ENCODE results near the gene CACNA1C.
"Not testable (repeated sequence)": the region's sequence is repeated elsewhere in the genome, so short reads cannot be mapped to it uniquely, and the experiment has no call there.

CACNA1C gene

DNA sequence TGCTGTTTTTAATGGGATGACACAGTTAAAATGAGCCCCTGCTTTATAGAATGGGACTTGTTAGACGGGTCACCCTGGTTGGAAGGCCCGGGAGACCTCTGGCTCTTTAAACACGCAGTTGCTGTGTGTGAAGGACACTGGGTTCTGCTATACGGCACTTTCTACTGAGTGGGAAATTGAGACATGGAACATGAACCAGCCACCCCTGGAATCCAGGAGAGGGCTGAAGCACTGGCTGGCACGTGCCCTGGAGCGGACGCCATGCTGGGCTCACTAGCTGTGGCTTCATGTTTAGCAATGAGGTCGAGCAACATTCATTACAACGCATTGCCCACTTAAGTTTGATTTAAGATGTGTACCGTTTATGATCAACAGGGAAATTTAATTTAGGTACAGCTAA lies 23.9 kb downstream of the CACNA1C start:
- DNase-seq = no peak

DNA sequence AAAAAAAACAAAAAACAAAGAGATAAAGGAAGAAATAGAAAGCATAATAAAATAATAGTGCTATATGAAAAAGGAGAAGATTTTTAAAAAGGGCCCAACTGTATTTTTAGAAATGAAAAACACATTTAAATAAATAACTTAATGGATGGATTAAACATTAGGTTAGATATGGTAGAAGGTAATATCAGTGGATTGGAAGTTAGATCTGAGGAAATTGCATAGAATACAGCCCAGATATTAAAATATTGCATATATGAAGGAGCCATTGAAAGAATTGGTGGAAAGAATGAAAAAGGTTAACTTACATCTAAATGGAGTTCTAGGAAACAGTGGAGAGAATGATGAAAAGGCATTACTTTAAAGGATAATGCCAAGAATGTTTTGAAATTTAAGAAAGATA lies 27.8 kb downstream of the CACNA1C start:
- DNase-seq = no peak

DNA sequence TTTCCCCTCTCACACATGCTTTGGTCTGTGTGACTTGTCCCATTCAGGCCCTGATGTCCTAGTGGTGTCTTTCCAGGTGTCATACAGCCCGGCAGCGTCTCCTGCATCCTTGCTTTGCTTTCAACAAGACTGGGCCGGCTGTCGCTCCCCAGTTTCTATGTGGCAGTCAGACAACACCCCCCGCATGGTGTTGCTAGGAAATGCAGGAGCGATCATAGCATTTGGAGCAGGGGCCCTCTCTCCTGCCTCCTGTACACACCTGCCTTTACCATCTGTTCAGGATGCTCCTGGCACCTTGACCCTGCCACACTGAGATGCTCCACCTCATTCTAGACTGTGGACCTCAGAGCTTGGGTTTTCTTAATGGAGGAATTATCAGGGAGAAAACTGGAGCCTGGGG lies 29.5 kb downstream of the CACNA1C start:
- DNase-seq = no peak

DNA sequence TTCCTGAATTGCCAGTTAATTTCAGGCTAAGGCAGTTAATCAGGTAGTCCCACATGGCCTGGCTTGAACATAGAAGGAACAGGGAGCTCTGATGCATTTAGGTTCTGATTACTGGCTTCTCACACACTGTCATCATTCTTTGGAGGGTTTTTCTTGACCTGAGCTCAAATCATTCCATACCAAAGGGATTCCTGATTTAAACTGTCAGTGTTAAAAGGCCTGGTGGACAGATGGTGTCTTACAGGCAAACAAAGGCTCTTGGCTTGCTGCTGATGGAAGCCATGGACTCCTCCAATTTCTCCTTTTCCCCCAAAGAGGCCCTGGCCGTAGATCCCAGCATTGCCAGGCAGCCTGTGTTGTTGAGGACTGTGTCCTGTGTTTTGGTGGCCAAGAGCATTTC lies 30.2 kb downstream of the CACNA1C start:
- DNase-seq = no peak

DNA sequence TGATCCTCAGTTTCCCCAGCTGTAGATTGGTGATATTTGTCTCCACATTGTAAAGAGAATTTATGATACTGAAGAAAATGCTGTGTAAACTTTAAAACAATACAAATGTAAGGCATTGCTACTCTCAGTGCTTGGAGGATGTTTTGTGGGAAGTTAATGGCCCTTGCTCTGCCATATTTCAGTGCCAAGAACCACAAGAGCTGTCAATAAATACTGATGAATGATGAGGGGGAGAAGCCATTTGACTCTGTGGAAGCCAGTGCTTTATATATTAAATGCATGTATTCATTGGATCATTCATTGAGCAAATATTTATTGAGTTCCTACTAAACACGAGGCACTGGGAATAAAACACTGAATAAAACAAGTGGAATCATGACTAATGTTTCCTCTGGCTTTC lies 30.8 kb downstream of the CACNA1C start:
- no peak for DNase-seq

DNA sequence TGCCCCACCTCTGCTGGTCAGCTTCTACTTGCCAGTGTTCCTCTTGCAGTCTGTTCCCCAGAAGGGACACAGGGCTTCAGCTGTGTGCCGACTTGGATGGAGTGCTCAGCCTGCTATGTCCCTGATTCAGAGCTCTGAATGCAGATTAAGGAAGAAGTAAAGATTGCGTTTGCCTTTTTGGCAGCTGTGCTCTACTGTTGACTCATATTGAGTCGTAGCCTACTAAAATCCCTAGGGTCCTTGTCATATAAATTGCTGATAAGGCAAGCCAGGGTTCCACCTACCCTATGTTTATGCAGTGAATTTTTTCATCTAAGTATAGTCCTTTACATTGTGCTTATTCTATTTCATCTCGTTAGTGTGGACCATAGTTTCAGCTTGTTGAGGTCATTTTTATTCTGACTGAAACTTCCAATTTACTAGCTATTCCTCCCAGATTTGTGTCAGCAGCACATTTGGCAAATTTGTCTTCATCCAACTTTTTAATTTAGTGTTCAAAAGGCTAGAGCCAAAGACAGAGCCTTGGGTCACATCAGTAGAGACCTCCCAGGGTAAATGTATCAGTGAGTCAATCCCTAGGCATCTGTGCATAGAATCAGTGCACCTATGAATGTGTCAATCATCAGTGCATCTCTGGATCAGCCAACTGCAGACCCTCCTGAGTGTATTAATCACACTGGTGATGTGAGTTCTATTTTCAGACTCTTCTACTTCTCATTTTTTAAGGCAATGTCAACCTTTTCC lies 31.9 kb downstream of the CACNA1C start:
- no peak for DNase-seq

DNA sequence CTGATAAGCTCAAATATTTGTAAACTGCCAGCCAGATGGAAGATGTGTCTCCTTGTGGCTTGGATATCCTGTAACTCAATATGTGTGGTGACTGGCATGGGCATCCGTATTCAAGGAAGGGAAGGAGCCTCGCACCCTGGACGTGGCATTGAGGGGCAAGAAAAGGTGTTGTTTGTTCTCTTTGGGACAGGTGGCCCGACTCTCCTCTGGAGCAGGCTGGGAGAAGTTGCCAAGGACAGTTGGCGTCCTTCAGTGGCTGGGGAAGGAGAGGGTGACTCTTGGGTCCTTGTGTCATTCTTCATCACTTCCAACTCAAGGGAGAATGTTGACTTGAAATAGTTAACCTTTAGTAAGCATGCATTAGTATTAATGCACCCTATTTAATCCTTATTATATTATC lies 39.6 kb downstream of the CACNA1C start:
- no peak for DNase-seq

DNA sequence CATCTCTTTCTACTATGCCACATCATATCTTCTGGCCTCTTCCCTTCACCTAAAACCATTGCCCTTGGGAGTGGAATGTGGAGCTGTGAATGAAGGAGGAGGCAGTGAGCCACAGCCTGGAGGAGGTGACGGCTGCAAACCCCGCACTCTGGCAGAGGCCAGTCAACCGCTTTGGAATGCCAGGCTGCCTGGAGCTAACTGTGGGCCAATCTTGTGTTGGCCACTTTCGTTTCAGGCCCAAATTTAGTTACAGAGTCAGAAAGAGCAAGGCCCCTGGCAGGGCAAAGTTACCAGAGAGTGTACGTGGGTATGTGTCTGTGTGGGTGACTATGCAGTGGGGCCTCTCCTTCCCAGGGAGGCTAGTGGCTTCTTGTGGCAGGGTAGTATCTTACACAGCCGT lies 40.1 kb downstream of the CACNA1C start:
- no peak for DNase-seq

DNA sequence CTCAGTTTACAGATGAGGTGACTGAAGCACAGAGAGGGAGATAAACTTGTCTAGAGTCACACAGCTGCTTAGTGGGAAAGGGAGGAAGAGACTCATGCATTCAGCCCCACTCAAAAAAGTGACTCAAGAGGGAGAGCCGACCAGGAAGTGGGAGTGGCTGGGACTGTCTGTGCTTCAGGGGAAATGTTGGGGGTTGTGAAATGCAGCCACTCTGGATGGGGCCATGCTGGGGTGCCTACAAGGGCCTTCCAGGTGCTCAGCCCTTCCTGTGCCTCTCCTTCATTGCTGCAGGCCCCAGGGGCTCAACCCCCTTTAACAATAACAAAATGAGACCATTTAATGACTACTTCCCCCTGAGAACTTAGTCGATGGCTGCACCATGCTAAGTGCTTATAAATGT lies 41.8 kb downstream of the CACNA1C start:
- DNase-seq = peak; percentile 31

DNA sequence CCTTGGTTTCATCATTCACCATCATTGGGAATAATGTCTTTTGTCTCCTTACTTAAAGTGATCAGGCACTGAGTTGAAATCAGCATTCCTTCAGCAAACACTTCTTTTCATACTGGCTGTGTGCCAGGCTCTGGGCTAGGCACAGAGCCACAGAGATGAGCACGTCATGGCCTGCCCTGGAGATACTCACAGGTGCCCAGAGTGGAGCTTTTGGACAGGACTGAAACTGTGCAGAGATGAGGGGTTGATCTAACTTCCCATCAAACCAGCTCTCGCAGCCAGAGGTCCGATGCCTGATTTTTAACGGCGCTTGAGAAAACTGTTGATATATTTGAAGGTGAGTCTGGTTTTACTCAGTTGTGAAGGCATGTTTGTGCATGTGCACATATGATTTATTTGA lies 43.1 kb downstream of the CACNA1C start:
- no peak for DNase-seq

DNA sequence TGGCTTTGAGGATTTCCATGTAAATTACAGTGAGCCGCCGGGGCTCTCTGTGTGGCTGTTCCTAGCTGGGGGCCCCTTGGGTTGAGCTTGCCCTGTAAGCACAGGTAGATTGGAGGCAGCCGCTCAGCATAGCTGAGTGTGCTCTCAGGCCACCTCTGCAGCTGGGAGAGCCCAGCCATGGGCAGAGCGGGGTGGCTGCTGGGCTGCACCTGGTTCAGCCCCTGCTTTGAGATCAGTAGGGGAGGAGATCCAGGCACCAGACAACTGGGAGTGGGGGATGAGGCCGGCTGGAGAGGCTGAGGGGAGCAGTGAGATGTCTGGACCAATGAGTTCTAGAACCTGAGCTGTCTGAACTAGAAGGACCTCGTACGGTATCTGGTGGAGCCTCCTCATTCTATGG lies 44.8 kb downstream of the CACNA1C start:
- no peak for DNase-seq

DNA sequence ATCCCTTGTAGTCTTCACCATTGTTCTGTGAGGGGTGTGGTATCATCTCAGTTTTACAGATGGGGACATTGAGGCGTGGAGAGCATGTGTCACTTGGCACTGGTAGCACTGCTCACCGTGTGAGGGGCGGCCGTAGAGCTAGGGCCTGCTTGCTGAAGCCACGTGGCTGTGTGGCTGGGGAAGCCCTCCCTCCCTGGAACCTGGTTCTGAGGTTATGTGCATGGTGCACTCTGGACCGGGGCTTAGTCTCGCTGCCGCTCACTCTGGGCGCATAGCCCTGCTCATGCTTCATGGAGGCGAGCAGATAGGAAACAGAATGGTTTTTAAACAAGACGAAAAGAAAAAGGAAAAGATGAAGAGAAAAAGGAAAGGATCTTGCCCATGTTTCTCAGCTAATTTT lies 46.1 kb downstream of the CACNA1C start:
- no peak for DNase-seq

DNA sequence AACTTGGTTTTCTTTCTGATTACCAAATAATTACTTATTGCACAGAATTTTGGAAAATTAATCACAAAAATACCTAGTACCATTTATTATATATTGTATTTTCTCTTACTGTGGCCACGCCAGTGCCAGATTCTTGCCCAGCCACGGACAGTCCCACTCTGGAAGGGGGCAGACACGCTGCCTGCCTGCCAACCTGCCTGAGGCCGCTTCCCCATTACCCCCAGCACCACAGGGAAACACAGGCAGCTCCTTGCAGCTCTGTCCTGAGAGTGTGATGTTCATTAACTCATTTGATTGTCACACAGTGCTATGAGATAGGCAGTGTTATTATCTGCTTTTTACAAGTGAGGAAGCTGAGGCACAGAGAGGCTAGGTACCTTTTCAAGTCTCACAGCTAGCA lies 46.8 kb downstream of the CACNA1C start:
- no peak for DNase-seq

DNA sequence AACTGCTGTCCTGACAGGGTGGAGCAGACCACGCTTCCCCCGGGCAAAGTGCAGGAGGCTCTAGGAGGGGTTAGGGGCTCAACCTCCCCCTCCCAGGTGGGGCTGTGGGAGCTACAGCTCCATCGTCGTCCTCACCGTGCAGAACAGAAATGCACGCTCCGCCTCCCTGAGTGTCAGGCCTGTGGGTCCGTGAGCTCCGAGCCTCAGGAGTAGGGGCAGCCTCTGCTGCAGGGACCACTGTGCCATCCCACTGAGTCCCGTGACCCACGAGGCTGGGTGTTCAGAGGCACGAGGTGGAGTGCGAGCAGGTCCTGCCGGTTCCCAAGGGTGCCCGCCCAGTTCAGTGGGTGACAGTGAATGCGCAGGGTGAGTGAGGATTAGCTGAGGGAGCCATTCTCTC lies 48.6 kb downstream of the CACNA1C start:
- DNase-seq = no peak

DNA sequence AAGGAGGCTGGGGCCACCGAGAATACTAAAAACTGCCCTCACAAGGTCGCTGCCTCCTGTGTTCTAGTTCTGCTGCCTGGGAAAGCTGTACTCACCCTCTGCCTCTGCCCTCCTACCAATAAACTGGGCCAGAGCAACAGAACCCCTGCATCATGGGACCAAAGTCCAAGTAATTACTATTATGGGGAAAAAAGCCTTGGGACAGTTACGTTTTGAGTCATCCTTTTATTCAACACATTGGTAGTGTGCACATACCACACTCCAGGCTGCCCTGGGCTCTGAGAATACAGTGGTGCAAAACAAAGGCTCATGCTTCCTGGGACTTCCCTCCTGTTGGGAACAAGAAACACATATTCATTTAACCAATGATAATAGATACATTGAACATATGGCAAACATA lies 49.0 kb downstream of the CACNA1C start:
- DNase-seq = no peak

DNA sequence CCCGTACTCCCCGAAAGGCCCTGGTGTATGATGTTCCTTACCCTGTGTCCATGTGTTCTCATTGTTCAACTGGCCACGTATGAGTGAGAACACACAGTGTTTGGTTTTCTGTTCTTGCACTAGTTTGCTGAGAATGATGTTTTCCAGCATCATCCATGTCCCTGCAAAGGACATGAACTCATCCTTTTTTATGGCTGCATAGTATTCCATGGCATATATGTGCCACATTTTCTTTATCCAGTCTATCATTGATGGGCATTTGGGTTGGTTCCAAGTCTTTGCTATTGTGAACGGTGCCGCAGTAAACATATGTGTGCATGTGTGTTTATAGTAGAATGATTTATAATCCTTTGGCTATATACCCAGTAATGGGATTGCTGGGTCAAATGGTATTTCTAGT lies 49.9 kb downstream of the CACNA1C start:
- not testable (repeated sequence) for DNase-seq

DNA sequence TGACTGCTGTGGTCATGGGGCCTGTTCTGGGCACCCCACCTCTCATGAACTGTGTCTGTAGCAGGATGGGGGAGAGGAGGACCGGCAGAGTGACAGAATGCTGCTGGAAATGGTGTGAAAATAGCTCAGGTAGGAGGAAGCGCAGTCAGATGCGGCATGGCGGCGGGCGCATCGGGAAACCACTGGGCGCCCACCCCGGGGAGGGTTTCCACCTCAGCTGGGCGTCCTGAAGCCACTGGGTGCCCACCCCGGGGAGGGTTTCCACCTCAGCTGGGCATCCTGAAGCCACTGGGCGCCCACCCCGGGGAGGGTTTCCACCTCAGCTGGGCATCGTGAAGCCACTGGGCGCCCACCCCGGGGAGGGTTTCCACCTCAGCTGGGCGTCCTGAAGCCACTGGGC lies 52.6 kb downstream of the CACNA1C start:
- DNase-seq = not testable (repeated sequence)

DNA sequence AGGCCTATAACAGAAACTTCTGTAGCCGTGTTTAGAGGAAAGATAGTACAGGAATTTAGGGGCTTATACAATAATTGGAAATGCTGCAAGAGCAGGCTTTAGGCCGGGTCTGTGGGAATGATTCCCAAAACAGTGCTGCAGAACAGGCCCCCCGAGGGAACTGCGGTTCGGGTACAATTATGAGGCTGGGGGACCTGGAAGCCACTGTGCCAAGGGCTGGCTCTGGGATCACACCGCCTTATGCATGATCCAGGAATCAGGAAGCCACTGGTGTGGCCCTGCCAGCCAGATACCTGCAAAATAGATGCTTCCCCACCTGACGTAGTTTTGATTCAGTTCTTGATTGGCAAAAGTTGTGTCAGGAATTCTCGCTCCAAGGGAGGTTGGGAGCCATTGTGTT lies 55.4 kb downstream of the CACNA1C start:
- no peak for DNase-seq

DNA sequence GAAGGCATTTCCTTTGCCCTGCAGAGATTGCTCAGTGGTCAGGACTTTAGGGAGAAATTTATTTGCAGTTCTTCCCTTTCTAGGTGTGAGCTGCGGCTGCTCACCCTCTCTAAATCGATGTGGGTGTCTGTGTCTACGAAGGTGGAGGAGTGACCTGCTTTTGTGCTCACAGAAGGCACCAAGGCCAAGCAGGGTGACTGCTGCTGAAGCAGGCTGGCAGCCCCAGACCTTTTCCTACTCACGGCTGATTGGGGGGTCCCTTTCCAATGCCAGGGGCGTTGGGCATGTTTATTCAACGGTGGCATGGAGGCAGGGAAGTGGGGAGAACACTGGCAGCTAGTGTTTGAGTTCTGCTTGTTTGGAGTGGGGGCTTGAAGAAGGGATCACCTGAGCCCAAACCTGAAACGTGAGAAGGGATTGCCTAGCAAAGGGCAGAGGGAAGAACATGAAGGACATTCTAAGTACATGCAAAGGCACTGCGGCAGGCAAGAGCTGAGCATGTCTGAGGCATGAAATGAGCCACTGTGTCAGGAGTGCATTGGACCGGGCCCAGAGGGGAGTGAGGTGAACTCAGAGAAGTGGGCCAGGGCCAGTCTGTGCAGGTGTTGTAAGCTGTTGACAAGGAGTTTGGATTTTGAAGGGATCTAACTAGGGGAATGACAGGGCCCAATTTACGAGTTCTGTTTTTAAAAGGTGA lies 56.3 kb downstream of the CACNA1C start:
- no peak for DNase-seq

DNA sequence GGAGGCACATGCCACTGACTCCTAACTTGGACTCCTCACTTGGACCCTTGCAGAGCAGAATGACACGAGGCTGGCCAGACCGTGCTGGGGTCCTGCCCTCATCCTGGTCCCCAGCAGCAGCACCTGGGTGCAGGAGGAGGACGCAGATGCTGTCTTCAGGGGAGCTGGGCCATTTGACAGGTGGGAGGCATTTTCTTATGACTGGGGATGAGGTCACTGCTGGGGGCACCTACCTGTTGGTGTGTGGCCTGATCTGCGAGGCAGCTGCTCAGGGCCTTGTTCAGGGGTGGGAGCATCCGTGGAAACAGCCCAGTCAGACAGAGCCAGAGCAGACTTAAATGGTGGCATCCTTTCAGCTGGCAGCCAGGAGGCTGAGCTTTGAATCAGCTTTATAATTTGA lies 57.3 kb downstream of the CACNA1C start:
- DNase-seq = no peak

DNA sequence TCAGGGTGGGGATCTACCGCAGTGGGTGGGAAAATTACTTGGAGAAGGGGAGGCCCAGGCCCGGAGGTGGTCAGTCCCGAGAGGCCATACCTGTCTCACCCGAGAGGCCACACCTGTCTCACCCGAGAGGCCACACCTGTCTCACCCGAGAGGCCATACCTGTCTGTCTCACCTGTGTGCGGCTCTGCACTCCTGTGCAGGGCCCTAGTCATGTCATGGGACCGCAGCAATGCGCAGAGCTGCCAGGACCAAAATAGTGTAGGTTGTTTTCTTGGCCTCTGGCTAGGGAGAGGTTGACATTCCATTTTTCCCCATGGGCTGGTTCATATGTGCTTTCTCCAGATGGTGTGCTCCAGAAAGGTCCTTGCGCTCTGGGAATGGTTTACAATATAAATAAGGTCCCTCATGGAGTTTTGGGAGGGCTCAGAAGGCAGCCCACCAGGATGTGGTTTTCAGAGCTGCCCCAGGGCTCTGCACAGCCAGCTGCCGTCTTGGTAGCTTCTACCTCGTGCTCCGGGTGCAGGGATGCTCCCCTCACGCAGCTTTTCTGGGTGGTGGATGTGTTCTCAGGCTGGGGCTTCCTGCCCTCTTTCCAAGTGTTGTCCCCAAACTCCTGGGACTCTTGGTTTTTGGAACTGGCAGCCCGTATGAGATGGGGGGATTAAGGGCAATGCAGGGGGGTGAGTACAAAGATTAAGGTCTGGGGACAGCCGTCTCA lies 58.2 kb downstream of the CACNA1C start:
- DNase-seq = no peak

DNA sequence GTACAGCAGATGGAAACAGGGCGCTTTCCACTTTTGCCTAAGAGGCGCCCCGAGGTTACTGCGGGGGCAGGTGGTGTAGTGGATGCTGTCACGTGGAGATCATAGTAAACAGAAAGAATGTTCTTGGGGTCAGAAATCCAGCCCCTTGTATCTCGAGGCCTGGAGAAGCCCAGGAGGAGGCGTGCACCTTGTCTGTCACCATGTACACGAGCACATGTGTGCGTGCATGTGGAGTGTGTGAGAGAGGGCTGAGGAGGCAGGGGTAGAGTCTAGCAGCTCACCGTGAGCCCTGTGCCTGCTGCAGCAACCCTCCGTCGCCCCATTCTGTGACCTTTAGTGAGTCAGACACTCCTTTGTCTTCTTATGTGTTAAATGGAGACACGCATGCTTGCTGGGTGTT lies 59.0 kb downstream of the CACNA1C start:
- no peak for DNase-seq

DNA sequence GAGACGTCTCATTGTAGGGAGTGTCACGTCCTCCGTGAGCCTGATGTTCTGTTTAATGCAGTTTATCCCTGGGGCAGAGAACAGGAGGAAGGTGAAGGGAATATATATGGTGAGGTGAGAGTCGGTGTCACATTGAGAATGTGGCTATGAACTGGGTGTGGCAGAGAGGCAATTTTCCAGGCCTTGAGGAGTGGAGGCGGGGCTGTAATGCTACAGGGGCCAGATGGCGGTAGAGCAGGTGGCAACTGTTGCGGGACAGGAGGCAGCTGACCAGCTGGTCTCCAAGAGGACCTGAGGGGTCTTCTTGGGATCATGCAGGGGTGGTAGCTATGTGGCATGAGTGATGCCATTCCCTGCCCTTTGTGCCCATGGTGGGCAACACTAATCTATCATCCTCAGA lies 59.6 kb downstream of the CACNA1C start:
- DNase-seq = no peak
